HepG2 (cell line): ENCODE results near the gene UBAP1L. TPM values are rescaled to one million over a fixed set of nuclear protein-coding genes. Genes with fewer than 3 reads are reported as not detected.
A peak's percentile ranks its signal among the peaks of the same experiment; 100 is the strongest.

Experiments
- ADNP ChIP-seq: sonication (generic); formaldehyde crosslinking; IDR thresholded peaks from 2 replicates; pipeline ENCODE4 v1.4.0; 2020; ENCODE audit warnings: missing genetic modification reagents
- ASH2L ChIP-seq: fragments of 300-600, 200-600 bp; sonication (generic); IDR thresholded peaks from 2 replicates; pipeline ENCODE4 v1.7.0; 2017; ENCODE audit warnings: low read depth, mild to moderate bottlenecking, moderate library complexity, mixed read lengths, low read length; ENCODE audit not compliant: insufficient read length
- ERF ChIP-seq: IDR thresholded peaks from 2 replicates; pipeline ENCODE4 v1.6.1; 2018; ENCODE audit warnings: missing biosample characterization, missing genetic modification reagents
- POLR2AphosphoS5 ChIP-seq: IDR thresholded peaks from 2 replicates; pipeline ENCODE4 v1.6.1; 2012; ENCODE audit warnings: low read depth, low read length
- RXRA ChIP-seq: sonication (generic); formaldehyde crosslinking; IDR thresholded peaks from 2 replicates; pipeline ENCODE4 v1.5.1; 2020; ENCODE audit warnings: missing genetic modification reagents
- SOX5 ChIP-seq: IDR thresholded peaks from 2 replicates; pipeline ENCODE4 v1.6.1; 2016; ENCODE audit warnings: borderline replicate concordance
- YEATS4 ChIP-seq: sonication (generic); formaldehyde crosslinking; IDR thresholded peaks from 2 replicates; pipeline ENCODE4 v1.4.0; 2020; ENCODE audit warnings: missing genetic modification reagents, borderline replicate concordance
- ZBTB7B ChIP-seq: sonication (generic); formaldehyde crosslinking; IDR thresholded peaks from 2 replicates; pipeline ENCODE4 v1.4.0; 2020; ENCODE audit warnings: missing genetic modification reagents
- ZC3H4 ChIP-seq: sonication (generic); formaldehyde crosslinking; IDR thresholded peaks from 2 replicates; pipeline ENCODE4 v1.4.0; 2020; ENCODE audit warnings: missing genetic modification reagents, borderline replicate concordance
- ZNF343 ChIP-seq: sonication (generic); formaldehyde crosslinking; IDR thresholded peaks from 2 replicates; pipeline ENCODE4 v1.4.0; 2020; ENCODE audit warnings: mild to moderate bottlenecking, missing genetic modification reagents
- ZNF614 ChIP-seq: IDR thresholded peaks from 2 replicates; pipeline ENCODE4 v1.6.1; 2018; ENCODE audit warnings: missing biosample characterization, missing genetic modification reagents, inconsistent platforms, borderline replicate concordance
- ZNF792 ChIP-seq: IDR thresholded peaks from 2 replicates; pipeline ENCODE4 v1.6.1; 2016
- ZSCAN22 ChIP-seq: sonication (generic); formaldehyde crosslinking; IDR thresholded peaks from 2 replicates; pipeline ENCODE4 v1.4.0; 2020; ENCODE audit warnings: mild to moderate bottlenecking, missing genetic modification reagents
- polyA plus RNA-seq, 8 experiments: library from polyadenylated mRNA; depleted of rRNA in 3 of 8; stranded (reverse) in 7 of 8; unstranded in 1 of 8; fragments of >200 nt; fragmentation: Illumina TruSeq in 4 of 8; extraction: Trizol in 4 of 8; gene quantifications; 2 replicates each; pipeline versions ENCODE4 v1.2.1 to v1.2.3, GENCODE V29; 2011 to 2016; ENCODE audit warnings: low read depth in 4 of 8, missing spikeins in 1 of 8, mixed read lengths in 1 of 8; ENCODE audit not compliant: insufficient read depth in 1 of 8
- total RNA-seq, 5 experiments: library from RNA; depleted of rRNA; stranded (reverse); fragments of >200 nt; fragmentation: Illumina TruSeq; extraction: Trizol; gene quantifications; 2 replicates each; pipeline ENCODE4 v1.2.3, GENCODE V29; 2016; ENCODE audit warnings: low read depth in 1 of 5
- TF ChIP-seq, protein P1 (sequence below): sonication (generic); formaldehyde crosslinking; IDR thresholded peaks from 2 replicates; pipeline ENCODE4 v1.5.0; 2020; ENCODE audit warnings: missing genetic modification reagents, mild to moderate bottlenecking, borderline replicate concordance
- TF ChIP-seq, protein P2 (sequence below): sonication (generic); formaldehyde crosslinking; IDR thresholded peaks from 2 replicates; pipeline ENCODE4 v1.4.0; 2020; ENCODE audit warnings: mild to moderate bottlenecking, missing genetic modification reagents
- TF ChIP-seq, protein P3 (sequence below): sonication (generic); formaldehyde crosslinking; IDR thresholded peaks from 2 replicates; pipeline ENCODE4 v1.4.0; 2020; ENCODE audit warnings: mild to moderate bottlenecking, missing genetic modification reagents
- TF ChIP-seq, protein P4 (sequence below): IDR thresholded peaks from 2 replicates; pipeline ENCODE4 v1.6.1; 2016; ENCODE audit warnings: missing compliant biosample characterization, missing genetic modification reagents, borderline replicate concordance
- TF ChIP-seq, protein P5 (sequence below): sonication (generic); formaldehyde crosslinking; IDR thresholded peaks from 2 replicates; pipeline ENCODE4 v1.9.0; 2021; ENCODE audit warnings: missing genetic modification reagents, borderline replicate concordance

The UBAP1L gene
- total and polyA plus RNA-seq, 2 of the 13 experiments (the other 11 are each of a cell fraction or from before 2014, with no cell fraction given) = 0.86 to 1.4 TPM

DNA sequence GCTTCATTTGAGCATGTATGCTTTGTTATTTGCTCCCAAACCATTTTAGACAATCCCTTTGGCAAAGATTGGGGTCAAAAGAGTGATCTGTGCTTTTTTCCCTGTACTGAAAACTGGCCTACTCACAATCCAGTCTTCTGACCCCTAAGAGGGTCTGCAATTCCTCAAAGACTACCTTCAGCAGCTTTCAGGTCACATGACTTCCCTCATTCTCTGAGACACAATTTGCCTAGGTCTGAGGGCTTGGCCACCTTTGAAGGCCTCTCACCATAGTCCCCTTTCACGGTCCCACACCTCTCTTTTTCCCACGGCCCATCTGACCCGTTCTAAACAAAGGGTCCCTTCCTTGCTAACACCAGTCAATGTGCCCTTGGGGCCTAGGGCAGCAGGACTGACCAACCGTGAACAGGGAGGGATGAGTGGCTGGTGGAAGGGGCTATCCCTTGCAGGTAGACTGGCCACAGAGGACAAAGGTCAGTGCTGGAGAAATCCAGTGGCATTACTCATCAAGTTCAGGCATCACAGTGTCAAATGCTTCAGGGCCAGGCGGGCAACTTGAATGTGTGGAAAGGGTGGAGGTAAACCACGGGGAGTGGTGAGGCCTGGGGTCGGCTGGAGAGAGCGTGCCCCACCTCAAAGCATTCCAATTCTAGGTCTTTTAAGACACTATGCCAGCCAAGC is 58.0 kb downstream of the UBAP1L start (continued):
- TF ChIP-seq ERF (CRISPR knock-in tag) (peak; percentile 77), ZC3H4 (CRISPR knock-in tag) (no peak), ZNF343 (CRISPR knock-in tag) (0 out of 2 replicates have a peak, but pooled peaks have one; percentile 54), ZNF792 (CRISPR knock-in tag) (peak; percentile 67; the same call in 1 of the 2 replicates), ADNP (CRISPR knock-in tag) (no peak), ASH2L (peak; percentile 72), POLR2AphosphoS5 (no peak), ZSCAN22 (CRISPR knock-in tag) (no peak), RXRA (CRISPR knock-in tag) (peak; percentile 90), ZBTB7B (peak; percentile 83), YEATS4 (CRISPR knock-in tag) (peak; percentile 52; the same call in 1 of the 2 replicates), ZNF614 (CRISPR knock-in tag) (peak; percentile 73; the same call in 1 of the 2 replicates), SOX5 (CRISPR knock-in tag) (peak; percentile 77; the same call in 1 of the 2 replicates)
- TF ChIP-seq, protein P1, sequence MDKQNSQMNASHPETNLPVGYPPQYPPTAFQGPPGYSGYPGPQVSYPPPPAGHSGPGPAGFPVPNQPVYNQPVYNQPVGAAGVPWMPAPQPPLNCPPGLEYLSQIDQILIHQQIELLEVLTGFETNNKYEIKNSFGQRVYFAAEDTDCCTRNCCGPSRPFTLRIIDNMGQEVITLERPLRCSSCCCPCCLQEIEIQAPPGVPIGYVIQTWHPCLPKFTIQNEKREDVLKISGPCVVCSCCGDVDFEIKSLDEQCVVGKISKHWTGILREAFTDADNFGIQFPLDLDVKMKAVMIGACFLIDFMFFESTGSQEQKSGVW = no peak
- TF ChIP-seq, protein P2, sequence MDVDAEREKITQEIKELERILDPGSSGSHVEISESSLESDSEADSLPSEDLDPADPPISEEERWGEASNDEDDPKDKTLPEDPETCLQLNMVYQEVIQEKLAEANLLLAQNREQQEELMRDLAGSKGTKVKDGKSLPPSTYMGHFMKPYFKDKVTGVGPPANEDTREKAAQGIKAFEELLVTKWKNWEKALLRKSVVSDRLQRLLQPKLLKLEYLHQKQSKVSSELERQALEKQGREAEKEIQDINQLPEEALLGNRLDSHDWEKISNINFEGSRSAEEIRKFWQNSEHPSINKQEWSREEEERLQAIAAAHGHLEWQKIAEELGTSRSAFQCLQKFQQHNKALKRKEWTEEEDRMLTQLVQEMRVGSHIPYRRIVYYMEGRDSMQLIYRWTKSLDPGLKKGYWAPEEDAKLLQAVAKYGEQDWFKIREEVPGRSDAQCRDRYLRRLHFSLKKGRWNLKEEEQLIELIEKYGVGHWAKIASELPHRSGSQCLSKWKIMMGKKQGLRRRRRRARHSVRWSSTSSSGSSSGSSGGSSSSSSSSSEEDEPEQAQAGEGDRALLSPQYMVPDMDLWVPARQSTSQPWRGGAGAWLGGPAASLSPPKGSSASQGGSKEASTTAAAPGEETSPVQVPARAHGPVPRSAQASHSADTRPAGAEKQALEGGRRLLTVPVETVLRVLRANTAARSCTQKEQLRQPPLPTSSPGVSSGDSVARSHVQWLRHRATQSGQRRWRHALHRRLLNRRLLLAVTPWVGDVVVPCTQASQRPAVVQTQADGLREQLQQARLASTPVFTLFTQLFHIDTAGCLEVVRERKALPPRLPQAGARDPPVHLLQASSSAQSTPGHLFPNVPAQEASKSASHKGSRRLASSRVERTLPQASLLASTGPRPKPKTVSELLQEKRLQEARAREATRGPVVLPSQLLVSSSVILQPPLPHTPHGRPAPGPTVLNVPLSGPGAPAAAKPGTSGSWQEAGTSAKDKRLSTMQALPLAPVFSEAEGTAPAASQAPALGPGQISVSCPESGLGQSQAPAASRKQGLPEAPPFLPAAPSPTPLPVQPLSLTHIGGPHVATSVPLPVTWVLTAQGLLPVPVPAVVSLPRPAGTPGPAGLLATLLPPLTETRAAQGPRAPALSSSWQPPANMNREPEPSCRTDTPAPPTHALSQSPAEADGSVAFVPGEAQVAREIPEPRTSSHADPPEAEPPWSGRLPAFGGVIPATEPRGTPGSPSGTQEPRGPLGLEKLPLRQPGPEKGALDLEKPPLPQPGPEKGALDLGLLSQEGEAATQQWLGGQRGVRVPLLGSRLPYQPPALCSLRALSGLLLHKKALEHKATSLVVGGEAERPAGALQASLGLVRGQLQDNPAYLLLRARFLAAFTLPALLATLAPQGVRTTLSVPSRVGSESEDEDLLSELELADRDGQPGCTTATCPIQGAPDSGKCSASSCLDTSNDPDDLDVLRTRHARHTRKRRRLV = no peak
- TF ChIP-seq, protein P3, sequence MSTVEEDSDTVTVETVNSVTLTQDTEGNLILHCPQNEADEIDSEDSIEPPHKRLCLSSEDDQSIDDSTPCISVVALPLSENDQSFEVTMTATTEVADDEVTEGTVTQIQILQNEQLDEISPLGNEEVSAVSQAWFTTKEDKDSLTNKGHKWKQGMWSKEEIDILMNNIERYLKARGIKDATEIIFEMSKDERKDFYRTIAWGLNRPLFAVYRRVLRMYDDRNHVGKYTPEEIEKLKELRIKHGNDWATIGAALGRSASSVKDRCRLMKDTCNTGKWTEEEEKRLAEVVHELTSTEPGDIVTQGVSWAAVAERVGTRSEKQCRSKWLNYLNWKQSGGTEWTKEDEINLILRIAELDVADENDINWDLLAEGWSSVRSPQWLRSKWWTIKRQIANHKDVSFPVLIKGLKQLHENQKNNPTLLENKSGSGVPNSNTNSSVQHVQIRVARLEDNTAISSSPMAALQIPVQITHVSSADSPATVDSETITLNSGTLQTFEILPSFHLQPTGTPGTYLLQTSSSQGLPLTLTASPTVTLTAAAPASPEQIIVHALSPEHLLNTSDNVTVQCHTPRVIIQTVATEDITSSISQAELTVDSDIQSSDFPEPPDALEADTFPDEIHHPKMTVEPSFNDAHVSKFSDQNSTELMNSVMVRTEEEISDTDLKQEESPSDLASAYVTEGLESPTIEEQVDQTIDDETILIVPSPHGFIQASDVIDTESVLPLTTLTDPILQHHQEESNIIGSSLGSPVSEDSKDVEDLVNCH (CRISPR knock-in tag) = no peak
- TF ChIP-seq, protein P4, sequence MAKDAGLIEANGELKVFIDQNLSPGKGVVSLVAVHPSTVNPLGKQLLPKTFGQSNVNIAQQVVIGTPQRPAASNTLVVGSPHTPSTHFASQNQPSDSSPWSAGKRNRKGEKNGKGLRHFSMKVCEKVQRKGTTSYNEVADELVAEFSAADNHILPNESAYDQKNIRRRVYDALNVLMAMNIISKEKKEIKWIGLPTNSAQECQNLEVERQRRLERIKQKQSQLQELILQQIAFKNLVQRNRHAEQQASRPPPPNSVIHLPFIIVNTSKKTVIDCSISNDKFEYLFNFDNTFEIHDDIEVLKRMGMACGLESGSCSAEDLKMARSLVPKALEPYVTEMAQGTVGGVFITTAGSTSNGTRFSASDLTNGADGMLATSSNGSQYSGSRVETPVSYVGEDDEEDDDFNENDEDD (CRISPR knock-in tag) = peak; percentile 90
- TF ChIP-seq, protein P5, sequence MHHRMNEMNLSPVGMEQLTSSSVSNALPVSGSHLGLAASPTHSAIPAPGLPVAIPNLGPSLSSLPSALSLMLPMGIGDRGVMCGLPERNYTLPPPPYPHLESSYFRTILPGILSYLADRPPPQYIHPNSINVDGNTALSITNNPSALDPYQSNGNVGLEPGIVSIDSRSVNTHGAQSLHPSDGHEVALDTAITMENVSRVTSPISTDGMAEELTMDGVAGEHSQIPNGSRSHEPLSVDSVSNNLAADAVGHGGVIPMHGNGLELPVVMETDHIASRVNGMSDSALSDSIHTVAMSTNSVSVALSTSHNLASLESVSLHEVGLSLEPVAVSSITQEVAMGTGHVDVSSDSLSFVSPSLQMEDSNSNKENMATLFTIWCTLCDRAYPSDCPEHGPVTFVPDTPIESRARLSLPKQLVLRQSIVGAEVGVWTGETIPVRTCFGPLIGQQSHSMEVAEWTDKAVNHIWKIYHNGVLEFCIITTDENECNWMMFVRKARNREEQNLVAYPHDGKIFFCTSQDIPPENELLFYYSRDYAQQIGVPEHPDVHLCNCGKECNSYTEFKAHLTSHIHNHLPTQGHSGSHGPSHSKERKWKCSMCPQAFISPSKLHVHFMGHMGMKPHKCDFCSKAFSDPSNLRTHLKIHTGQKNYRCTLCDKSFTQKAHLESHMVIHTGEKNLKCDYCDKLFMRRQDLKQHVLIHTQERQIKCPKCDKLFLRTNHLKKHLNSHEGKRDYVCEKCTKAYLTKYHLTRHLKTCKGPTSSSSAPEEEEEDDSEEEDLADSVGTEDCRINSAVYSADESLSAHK (CRISPR knock-in tag) = no peak
